Vagina (tissue), 2 donors: ENCODE results near the gene PARVB.

Experiments
- POLR2A ChIP-seq, 2 donors: fragments of 450-650 bp; IDR thresholded peaks; one replicate each; pipeline ENCODE4 v1.6.1; 2017; ENCODE audit warnings: antibody characterized with exemption in 2 of 2, mild to moderate bottlenecking in 2 of 2, moderate library complexity in 2 of 2
- TF ChIP-seq, protein P1 (sequence below), 3 experiments: fragments of 450-650 bp in 2 of 3; fragments of 200-600 bp in 1 of 3; sonication (generic) in 1 of 3; IDR thresholded peaks; one replicate each; pipeline ENCODE4 v1.5.1; 2017 to 2019; ENCODE audit warnings: antibody characterized with exemption in 3 of 3, mild to moderate bottlenecking in 2 of 3, moderate library complexity in 2 of 3

DNA sequence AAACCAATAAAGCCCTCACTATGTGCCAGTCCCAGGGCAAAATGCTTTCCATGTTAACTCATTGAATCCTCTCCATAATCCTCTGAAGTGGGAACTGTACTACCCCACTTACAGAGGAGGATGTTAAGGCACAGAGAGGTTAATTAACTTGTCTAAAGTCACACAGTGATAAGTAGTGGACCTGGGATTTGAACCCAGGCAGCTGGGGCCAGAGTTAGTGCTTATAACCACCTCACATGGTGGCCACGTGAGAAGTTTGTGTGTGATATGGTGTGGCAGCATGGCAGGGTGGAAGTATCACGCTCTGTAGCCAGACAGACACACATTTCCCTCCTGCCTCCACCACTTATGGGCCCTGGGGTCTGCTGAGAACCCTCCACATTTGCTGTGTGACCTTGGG lies 173.2 kb downstream of the PARVB start:
- TF ChIP-seq, protein P1, sequence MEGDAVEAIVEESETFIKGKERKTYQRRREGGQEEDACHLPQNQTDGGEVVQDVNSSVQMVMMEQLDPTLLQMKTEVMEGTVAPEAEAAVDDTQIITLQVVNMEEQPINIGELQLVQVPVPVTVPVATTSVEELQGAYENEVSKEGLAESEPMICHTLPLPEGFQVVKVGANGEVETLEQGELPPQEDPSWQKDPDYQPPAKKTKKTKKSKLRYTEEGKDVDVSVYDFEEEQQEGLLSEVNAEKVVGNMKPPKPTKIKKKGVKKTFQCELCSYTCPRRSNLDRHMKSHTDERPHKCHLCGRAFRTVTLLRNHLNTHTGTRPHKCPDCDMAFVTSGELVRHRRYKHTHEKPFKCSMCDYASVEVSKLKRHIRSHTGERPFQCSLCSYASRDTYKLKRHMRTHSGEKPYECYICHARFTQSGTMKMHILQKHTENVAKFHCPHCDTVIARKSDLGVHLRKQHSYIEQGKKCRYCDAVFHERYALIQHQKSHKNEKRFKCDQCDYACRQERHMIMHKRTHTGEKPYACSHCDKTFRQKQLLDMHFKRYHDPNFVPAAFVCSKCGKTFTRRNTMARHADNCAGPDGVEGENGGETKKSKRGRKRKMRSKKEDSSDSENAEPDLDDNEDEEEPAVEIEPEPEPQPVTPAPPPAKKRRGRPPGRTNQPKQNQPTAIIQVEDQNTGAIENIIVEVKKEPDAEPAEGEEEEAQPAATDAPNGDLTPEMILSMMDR (IDR thresholded peaks at IDR 0.05): no peak
- no peak for TF ChIP-seq POLR2A (IDR thresholded peaks at IDR 0.05)
